H1 (cell line): ENCODE results near the gene TSR1. TPM values are rescaled to one million over a fixed set of nuclear protein-coding genes. Genes with fewer than 3 reads are reported as not detected.

Source experiments
- CTCF ChIA-PET: fragments of 300-600 bp; sonication (Branson Sonifier 250); formaldehyde crosslinking; loops from one replicate; lab custom pipeline; 2021; ENCODE audit not compliant: partially characterized antibody; lab: Charles Lee
- POLR2A ChIA-PET: fragments of 300-600 bp; sonication (Branson Sonifier 250); formaldehyde crosslinking; loops from one replicate; lab custom pipeline; 2021; ENCODE audit warnings: inconsistent platforms; ENCODE audit not compliant: partially characterized antibody; lab: Charles Lee
- DNase-seq, 2 experiments: peaks; one replicate each; pipeline versions ENCODE4 v3.0.0 to v3.0.0-alpha.2; 2010 to 2022; ENCODE audit warnings: low spot score in 2 of 2, low read depth in 1 of 2, mixed read lengths in 1 of 2
- FAIRE-seq: peaks from 2 replicates; lab custom pipeline; 2011; peaks lifted over from hg19 to GRCh38; lab: Jason Lieb, UNC
- H2AFZ ChIP-seq: 2 replicates; pipeline ENCODE4 v1.8.1; 2012; ENCODE audit warnings: low read length, inconsistent platforms
- H2AK5ac ChIP-seq: 2 replicates; pipeline ENCODE4 v1.6.1; 2013; ENCODE audit warnings: low read depth, low read length
- H2BK120ac ChIP-seq: replicated peaks from 2 replicates; pipeline ENCODE3; 2013; ENCODE audit warnings: low read depth, low read length, inconsistent platforms
- H2BK12ac ChIP-seq: 2 replicates; pipeline ENCODE4 v1.6.1; 2013; ENCODE audit warnings: low read depth, low read length
- H2BK15ac ChIP-seq: 2 replicates; pipeline ENCODE4 v1.6.1; 2013; ENCODE audit warnings: low read length
- H2BK20ac ChIP-seq: 2 replicates; pipeline ENCODE4 v1.6.1; 2013; ENCODE audit warnings: low read length
- H2BK5ac ChIP-seq: 2 replicates; pipeline ENCODE4 v1.6.1; 2013; ENCODE audit warnings: low read depth, low read length
- H3K14ac ChIP-seq: 2 replicates; pipeline ENCODE4 v1.6.1; 2013; ENCODE audit warnings: inconsistent platforms; ENCODE audit not compliant: insufficient read length
- H3K18ac ChIP-seq: 2 replicates; pipeline ENCODE4 v1.6.1; 2013; ENCODE audit warnings: low read length; ENCODE audit errors: extremely low read depth
- H3K23ac ChIP-seq: 2 replicates; pipeline ENCODE4 v1.6.1; 2013; ENCODE audit warnings: inconsistent platforms; ENCODE audit not compliant: insufficient read length
- H3K23me2 ChIP-seq: 2 replicates; pipeline ENCODE4 v1.6.1; 2013; ENCODE audit warnings: low read depth, low read length
- H3K27ac ChIP-seq: 2 replicates; pipeline ENCODE4 v1.6.1; 2011; ENCODE audit warnings: low read depth, low read length, inconsistent platforms
- H3K27me3 ChIP-seq, 4 experiments: replicated peaks in 1 of 4; 1 replicate in 1 of 4; 2 replicates in 3 of 4; pipeline versions ENCODE4 v1.6.1 to v1.8.1; 2011 to 2013; ENCODE audit warnings: low read length in 3 of 4, mild to moderate bottlenecking in 3 of 4, inconsistent platforms in 2 of 4, mixed read lengths in 2 of 4, moderate library complexity in 1 of 4; ENCODE audit not compliant: control insufficient read depth in 3 of 4, insufficient read depth in 3 of 4; ENCODE audit errors: extremely low read depth in 1 of 4
- H3K36me3 ChIP-seq, 4 experiments: 2 replicates each; pipeline versions ENCODE4 v1.6.1 to v1.8.1; 2011 to 2013; ENCODE audit warnings: mild to moderate bottlenecking in 4 of 4, low read length in 3 of 4, moderate library complexity in 2 of 4, control low read depth in 1 of 4, inconsistent platforms in 1 of 4; ENCODE audit not compliant: insufficient read depth in 4 of 4, control insufficient read depth in 2 of 4
- H3K4ac ChIP-seq: replicated peaks from 2 replicates; pipeline ENCODE3; 2013; ENCODE audit warnings: low read length, low read depth, mixed read lengths, inconsistent platforms; ENCODE audit not compliant: insufficient read length
- H3K4me1 ChIP-seq, 4 experiments: replicated peaks in 1 of 4; 1 replicate in 1 of 4; 2 replicates in 3 of 4; pipeline versions ENCODE4 v1.6.1 to v1.8.1; 2011 to 2013; ENCODE audit warnings: low read length in 3 of 4, inconsistent platforms in 2 of 4, mixed read lengths in 1 of 4; ENCODE audit not compliant: insufficient read depth in 4 of 4, control insufficient read depth in 3 of 4
- H3K4me2 ChIP-seq, 2 experiments: 2 replicates each; pipeline versions ENCODE4 v1.6.1 to v1.8.1; 2011 to 2013; ENCODE audit warnings: low read depth in 2 of 2, low read length in 2 of 2, control low read depth in 1 of 2, inconsistent platforms in 1 of 2, mild to moderate bottlenecking in 1 of 2; ENCODE audit not compliant: insufficient read depth in 1 of 2
- H3K4me3 ChIP-seq, 4 experiments: fragments of 200-600, 300-600 bp in 1 of 4; sonication (generic), shearing (Covaris generic), sonication (Bioruptor Twin) in 1 of 4; 2 replicates each; pipeline versions ENCODE4 v1.5.1 to v1.8.1; 2011 to 2016; ENCODE audit warnings: low read length in 4 of 4, low read depth in 3 of 4, control low read depth in 2 of 4, inconsistent platforms in 2 of 4, mild to moderate bottlenecking in 2 of 4, mixed read lengths in 1 of 4, moderate library complexity in 1 of 4; ENCODE audit not compliant: insufficient read depth in 2 of 4; ENCODE audit errors: extremely low read depth in 1 of 4
- H3K56ac ChIP-seq: replicated peaks from 2 replicates; pipeline ENCODE3; 2013; ENCODE audit warnings: low read depth, mild to moderate bottlenecking, mixed read lengths, low read length, inconsistent platforms; ENCODE audit not compliant: insufficient read length
- H3K79me1 ChIP-seq: 2 replicates; pipeline ENCODE4 v1.6.1; 2013; ENCODE audit warnings: low read depth, low read length, control low read depth
- H3K79me2 ChIP-seq, 2 experiments: 2 replicates each; pipeline versions ENCODE4 v1.6.1 to v1.8.1; 2012 to 2013; ENCODE audit warnings: low read length in 2 of 2, mild to moderate bottlenecking in 2 of 2, inconsistent platforms in 1 of 2; ENCODE audit not compliant: insufficient read depth in 2 of 2, control insufficient read depth in 1 of 2
- H3K9ac ChIP-seq, 4 experiments: replicated peaks in 1 of 4; 1 replicate in 1 of 4; 2 replicates in 3 of 4; pipeline versions ENCODE4 v1.6.1 to v1.8.1; 2011 to 2013; ENCODE audit warnings: low read depth in 3 of 4, low read length in 3 of 4, control low read depth in 2 of 4, mild to moderate bottlenecking in 2 of 4, moderate library complexity in 2 of 4, inconsistent platforms in 1 of 4; ENCODE audit errors: extremely low read depth in 1 of 4
- H3K9me3 ChIP-seq, 2 experiments: 2 replicates each; pipeline versions ENCODE4 v1.6.1 to v1.8.1; 2012 to 2013; ENCODE audit warnings: mild to moderate bottlenecking in 2 of 2, moderate library complexity in 2 of 2, control low read depth in 1 of 2, inconsistent platforms in 1 of 2, low read depth in 1 of 2, low read length in 1 of 2, mixed read lengths in 1 of 2; ENCODE audit not compliant: insufficient read depth in 2 of 2
- H4K20me1 ChIP-seq, 2 experiments: replicated peaks in 1 of 2; 2 replicates each; pipeline versions ENCODE3 to v1.8.1; 2011 to 2013; ENCODE audit warnings: inconsistent platforms in 2 of 2, low read length in 2 of 2, mild to moderate bottlenecking in 1 of 2; ENCODE audit not compliant: insufficient read depth in 2 of 2, control insufficient read depth in 1 of 2
- H4K5ac ChIP-seq: 2 replicates; pipeline ENCODE4 v1.6.1; 2013; ENCODE audit warnings: low read length, low read depth, mixed read lengths, inconsistent platforms; ENCODE audit not compliant: insufficient read length
- H4K8ac ChIP-seq: 2 replicates; pipeline ENCODE4 v1.8.0; 2013; ENCODE audit warnings: mild to moderate bottlenecking, moderate library complexity, low read length, inconsistent platforms; ENCODE audit not compliant: insufficient read depth; ENCODE audit errors: extremely low read depth
- H4K91ac ChIP-seq: replicated peaks from 2 replicates; pipeline ENCODE3; 2013; ENCODE audit warnings: low read length, mixed read lengths, inconsistent platforms; ENCODE audit not compliant: insufficient read length
- CBX8 ChIP-seq: fragments of 300-800, 300-1000 bp; sonication (generic); IDR thresholded peaks from 2 replicates; pipeline ENCODE4 v1.7.1; 2016; ENCODE audit warnings: low read depth, low read length, borderline replicate concordance
- GABPA ChIP-seq: IDR thresholded peaks from 2 replicates; pipeline ENCODE4 v1.6.1; 2011; ENCODE audit warnings: mild to moderate bottlenecking, low read length, moderate library complexity, borderline replicate concordance; ENCODE audit not compliant: insufficient read depth
- KDM5A ChIP-seq: fragments of 200-600 bp; IDR thresholded peaks from 2 replicates; pipeline ENCODE4 v1.7.1; 2012; ENCODE audit warnings: mild to moderate bottlenecking, low read length, inconsistent platforms, mixed read lengths
- POLR2AphosphoS5 ChIP-seq: IDR thresholded peaks from 2 replicates; pipeline ENCODE4 v1.6.1; 2011; ENCODE audit warnings: low read depth, low read length
- RNF2 ChIP-seq: fragments of 200-900, 300-1000 bp; sonication (generic); IDR thresholded peaks from 2 replicates; pipeline ENCODE4 v1.7.1; 2016; ENCODE audit warnings: borderline replicate concordance, low read depth, mild to moderate bottlenecking, antibody characterized with exemption, low read length; ENCODE audit not compliant: poor library complexity, severe bottlenecking; ENCODE audit errors: missing control alignments
- SRF ChIP-seq: IDR thresholded peaks from 2 replicates; pipeline ENCODE4 v1.6.1; 2011; ENCODE audit warnings: mild to moderate bottlenecking, low read depth, low read length, moderate library complexity
- TBP ChIP-seq: IDR thresholded peaks from 2 replicates; pipeline ENCODE4 v1.6.1; 2011; ENCODE audit warnings: low read depth, low read length, improper control_type of control experiment
- WGBS, 2 experiments: shearing (Covaris generic) in 1 of 2; methylation state at CpG; one replicate each; pipeline versions ENCODE4 v1.1.6 to v1.1.7; 2013 to 2015; ENCODE audit warnings: low lambda C conversion rate in 2 of 2, mixed read lengths in 2 of 2, inconsistent platforms in 1 of 2, low coverage in 1 of 2, missing lambda C conversion rate in 1 of 2; ENCODE audit not compliant: insufficient replicate concordance in 2 of 2, insufficient coverage in 1 of 2, insufficient read length in 1 of 2; ENCODE audit errors: extremely low coverage in 1 of 2, missing lambda C conversion rate in 1 of 2; 5-methylcytosine and 5-hydroxymethylcytosine counted together
- polyA plus RNA-seq, 7 experiments: library from polyadenylated mRNA; depleted of rRNA in 3 of 7; stranded (reverse) in 5 of 7; unstranded in 2 of 7; fragments of >200 nt in 5 of 7; fragments of 200-250 nt in 2 of 7; gene quantifications; 1 replicate in 5 of 7; 2 replicates in 1 of 7; 4 replicates in 1 of 7; pipeline versions ENCODE4 v1.2.1 to v1.2.3, GENCODE V29; 2011 to 2013; ENCODE audit warnings: missing spikeins in 2 of 7, mixed read lengths in 2 of 7
- total RNA-seq: library from RNA; stranded (reverse); fragmentation: NEBNext Ultra II Directional; extraction: Animal tissue kit (Norgen Biotek cat#: 25700); gene quantifications from 2 replicates; pipeline ENCODE4 v1.2.1, GENCODE V29; 2021
- TF ChIP-seq, protein P1 (sequence below): IDR thresholded peaks from 2 replicates; pipeline ENCODE4 v1.6.1; 2011; ENCODE audit warnings: low read depth, mild to moderate bottlenecking, low read length; ENCODE audit not compliant: insufficient read depth

Gene TSR1
- total and polyA plus RNA-seq, 2 of the 8 experiments (the other 6 are each of a cell fraction or from before 2014, with no cell fraction given) = 14.5 to 69.7 TPM

DNA sequence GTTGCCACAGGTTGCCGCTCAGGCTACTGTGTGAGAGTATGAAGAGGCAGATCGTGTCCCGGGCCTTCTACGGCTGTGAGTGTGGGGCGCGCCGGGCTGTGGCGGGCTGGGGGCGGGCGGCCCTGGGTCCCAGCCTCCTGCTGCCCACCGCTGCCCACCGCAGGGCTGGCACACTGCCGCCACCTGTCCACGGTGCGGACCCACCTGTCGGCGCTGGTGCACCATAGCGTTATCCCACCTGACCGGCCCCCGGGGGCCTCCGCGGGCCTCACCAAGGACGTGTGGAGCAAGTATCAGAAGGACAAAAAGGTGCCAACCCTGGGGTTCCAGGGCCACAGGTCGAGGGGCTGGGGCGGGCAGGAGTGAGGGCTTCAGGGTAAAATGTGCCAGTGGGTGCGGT is 35.9 kb upstream of the TSR1 start:
- no peak overlapping the region for H3K4me2 ChIP-seq
- no peak overlapping the region for H2BK120ac ChIP-seq
- no peak overlapping the region for H4K91ac ChIP-seq
- H3K79me1 ChIP-seq = no peaks in the 10 kb centered on the region
- H2BK12ac ChIP-seq = no peak overlapping the region
- 0 out of 2 replicates have a peak overlapping the region, but pooled peaks have one; percentile 57 for H4K8ac ChIP-seq
- no peak overlapping the region for H3K27ac ChIP-seq
- H3K14ac ChIP-seq = no peak overlapping the region
- ChIA-PET POLR2A (interaction anchor here (1.4 to 2.3 kb wide), 2 partner anchors 10 to 28 kb away, joined by 4 to 12 read pairs; no protein-coding TSS in a partner anchor), CTCF (interaction anchor here (1.2 to 13.4 kb wide), 3 partner anchors 11 to 44 kb away, joined by 3 to 209 read pairs (median 42); no protein-coding TSS in a partner anchor)
- H3K56ac ChIP-seq = no peak overlapping the region
- H3K4me1 ChIP-seq = peaks cover 0 to 12% (median 5%) of the 10 kb centered on the region in 4 experiments; a peak in 3 of 7 replicates
- H2BK20ac ChIP-seq = no peak overlapping the region
- WGBS, 2 experiments = 98% methylated on average over 20 of the region's 26 CpGs; no CpG with 5 or more reads in 1 of the 2 experiments
- no peak overlapping the region for H3K18ac ChIP-seq
- no peak overlapping the region for H3K4ac ChIP-seq
- DNase-seq (no peak), FAIRE-seq (no peak)
- H3K27me3 ChIP-seq = no peaks in the 10 kb centered on the region
- no peak overlapping the region for H3K9ac ChIP-seq
- peaks cover 2 to 13% (median 7%) of the 10 kb centered on the region in 4 experiments; a peak in 5 of 8 replicates for H3K36me3 ChIP-seq
- no peak overlapping the region for H3K23ac ChIP-seq
- H3K79me2 ChIP-seq = no peaks in the 10 kb centered on the region
- H2BK15ac ChIP-seq = no peak overlapping the region
- H2AK5ac ChIP-seq = no peak overlapping the region
- no peaks in the 10 kb centered on the region for H3K9me3 ChIP-seq
- no peak overlapping the region for H3K4me3 ChIP-seq
- TF ChIP-seq KDM5A (no peak), RNF2 (no peak), GABPA (no peak), TBP (no peak), SRF (no peak), POLR2AphosphoS5 (no peak), CBX8 (no peak)
- TF ChIP-seq, protein P1, sequence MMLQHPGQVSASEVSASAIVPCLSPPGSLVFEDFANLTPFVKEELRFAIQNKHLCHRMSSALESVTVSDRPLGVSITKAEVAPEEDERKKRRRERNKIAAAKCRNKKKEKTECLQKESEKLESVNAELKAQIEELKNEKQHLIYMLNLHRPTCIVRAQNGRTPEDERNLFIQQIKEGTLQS = no peak
- TF ChIP-seq, all 59 proteins: peak for 0
- no peaks in the 10 kb centered on the region for H3K23me2 ChIP-seq
- H2BK5ac ChIP-seq = no peak overlapping the region
- no peak overlapping the region for H4K5ac ChIP-seq
- peaks cover 2 to 3% of the 10 kb centered on the region in 2 experiments for H4K20me1 ChIP-seq
- H2AFZ ChIP-seq = no peak overlapping the region
